T-cell (primary cell): ENCODE data around the gene TMEM151B. TPM values are rescaled to one million over a fixed set of nuclear protein-coding genes. Genes with fewer than 3 reads are reported as not detected.

Experiments used
- ATAC-seq, 4 experiments: fragments of 200-7000 bp in 3 of 4; fragments of 150-1000 bp in 1 of 4; cut with Tn5 transposase; replicated peaks in 1 of 4; 1 replicate in 3 of 4; 2 replicates in 1 of 4; pipeline ENCODE4 v1.10.0; 2021; ENCODE audit warnings: moderate library complexity in 3 of 4, mild to moderate bottlenecking in 2 of 4, moderate number of reproducible peaks in 1 of 4
- CTCF ChIA-PET, 2 donors: fragments of 300-600 bp; sonication (Branson Sonifier 250); formaldehyde crosslinking; loops; one replicate each; lab custom pipeline; 2022; ENCODE audit warnings: antibody characterized with exemption in 2 of 2; lab: Charles Lee
- POLR2A ChIA-PET, 2 donors: fragments of 300-600 bp; sonication (Branson Sonifier 250); formaldehyde crosslinking; loops; one replicate each; lab custom pipeline; 2022; ENCODE audit warnings: antibody characterized with exemption in 2 of 2; lab: Charles Lee
- DNase-seq, 35 experiments: peaks; one replicate each; pipeline versions ENCODE4 v3.0.0 to v3.0.0-alpha.2; 2013 to 2023
- H3K27ac ChIP-seq: one replicate; pipeline ENCODE4 v1.5.1; 2013; ENCODE audit warnings: low read length
- H3K27me3 ChIP-seq, 2 experiments: replicated peaks in 1 of 2; 1 replicate in 1 of 2; 2 replicates in 1 of 2; pipeline versions ENCODE4 v1.6.1 to v1.7.0; 2013; ENCODE audit warnings: low read length in 1 of 2, mixed read lengths in 1 of 2; ENCODE audit not compliant: control insufficient read depth in 2 of 2, insufficient read depth in 2 of 2; ENCODE audit errors: extremely low read depth in 1 of 2
- H3K36me3 ChIP-seq, 2 donors: 1 replicate in 1 of 2; 2 replicates in 1 of 2; pipeline versions ENCODE4 v1.6.1 to v1.7.0; 2013; ENCODE audit warnings: low read length in 1 of 2; ENCODE audit not compliant: control insufficient read depth in 2 of 2, insufficient read depth in 1 of 2; ENCODE audit errors: extremely low read depth in 1 of 2
- H3K4me1 ChIP-seq, 2 experiments: 1 replicate in 1 of 2; 2 replicates in 1 of 2; pipeline versions ENCODE4 v1.6.1 to v1.7.0; 2013; ENCODE audit warnings: low read length in 2 of 2, mixed read lengths in 1 of 2; ENCODE audit not compliant: insufficient read depth in 2 of 2, control insufficient read depth in 1 of 2; ENCODE audit errors: extremely low read depth in 1 of 2
- H3K4me3 ChIP-seq, 2 donors: 1 replicate in 1 of 2; 2 replicates in 1 of 2; pipeline versions ENCODE4 v1.5.1 to v1.7.0; 2013; ENCODE audit warnings: mild to moderate bottlenecking in 2 of 2, low read length in 1 of 2, moderate library complexity in 1 of 2; ENCODE audit not compliant: control insufficient read depth in 1 of 2; ENCODE audit errors: extremely low read depth in 1 of 2
- H3K9me3 ChIP-seq: 2 replicates; pipeline ENCODE4 v1.7.0; 2013
- H3K27ac Mint-ChIP-seq, 2 donors: one replicate each; pipeline ENCODE4 v1.8.0; 2020 to 2021; ENCODE audit warnings: mild to moderate bottlenecking in 2 of 2, mixed read lengths in 2 of 2
- H3K27me3 Mint-ChIP-seq, 2 donors: one replicate each; pipeline ENCODE4 v1.8.0; 2021 to 2022; ENCODE audit warnings: mixed read lengths in 2 of 2
- H3K36me3 Mint-ChIP-seq: one replicate; pipeline ENCODE4 v1.8.0; 2021; ENCODE audit warnings: mixed read lengths
- H3K4me1 Mint-ChIP-seq, 3 donors: one replicate each; pipeline ENCODE4 v1.8.0; 2020 to 2022; ENCODE audit warnings: mixed read lengths in 3 of 3, mild to moderate bottlenecking in 1 of 3
- H3K4me3 Mint-ChIP-seq, 3 donors: one replicate each; pipeline ENCODE4 v1.8.0; 2020 to 2022; ENCODE audit warnings: mild to moderate bottlenecking in 3 of 3, mixed read lengths in 3 of 3, moderate library complexity in 3 of 3
- H3K9me3 Mint-ChIP-seq, 3 donors: one replicate each; pipeline ENCODE4 v1.8.0; 2020 to 2022; ENCODE audit warnings: mixed read lengths in 3 of 3
- WGBS: methylation state at CpG from one replicate; pipeline ENCODE4 v1.1.5; 2013; ENCODE audit warnings: missing lambda C conversion rate; ENCODE audit not compliant: insufficient coverage; 5-methylcytosine and 5-hydroxymethylcytosine counted together
- total RNA-seq, 35 experiments: library from RNA in 6 of 35; stranded (reverse) in 6 of 35; fragments of 120-200 nt in 1 of 35; gene quantifications; one replicate each; pipeline versions ENCODE4 v1.2.1 to v1.2.4 and lab custom pipeline; 2013 to 2026

TMEM151B gene
- total RNA-seq, 5 donors from 2014 or later (not counting 1 experiment from before 2014, with no cell fraction given), result 0.13 to 0.18 (median 0.14) TPM; not detected in 2

- no peaks in the 10 kb centered on the region for H3K4me1 ChIP-seq
- peaks cover 0 to 8% of the 10 kb centered on the region in 2 experiments for H3K27me3 ChIP-seq
- ChIA-PET CTCF (no interaction called here), POLR2A (no interaction called here)
- DNase-seq, result no peak
- no peak overlapping the region for H3K27ac ChIP-seq
- no peaks in the 10 kb centered on the region for H3K36me3 Mint-ChIP-seq
- H3K9me3 Mint-ChIP-seq, result peaks cover 0 to 4% (median 4%) of the 10 kb centered on the region in 3 donors
- ATAC-seq, result no peak
- H3K36me3 ChIP-seq, result no peaks in the 10 kb centered on the region
- no peaks in the 10 kb centered on the region for H3K9me3 ChIP-seq
- H3K4me3 Mint-ChIP-seq, result no peak overlapping the region
- WGBS, result no CpG with 5 or more reads among the region's 2 CpGs
- peaks cover 4 to 7% of the 10 kb centered on the region in 2 donors for H3K27me3 Mint-ChIP-seq
- H3K27ac Mint-ChIP-seq, result no peak overlapping the region
- no peaks in the 10 kb centered on the region for H3K4me1 Mint-ChIP-seq
- no peak overlapping the region for H3K4me3 ChIP-seq
Observed at GRCh38 chr6:44353336-44353735, 83.1 kb downstream of the TMEM151B start.

GRCh38 chr6:44355640-44356039 lies 85.4 kb downstream of the TMEM151B start:
- ChIA-PET CTCF (no interaction called here), POLR2A (no interaction called here)
- H3K9me3 Mint-ChIP-seq, result peaks cover 0 to 4% (median 4%) of the 10 kb centered on the region in 3 donors
- H3K27me3 Mint-ChIP-seq, result peaks cover 4 to 8% of the 10 kb centered on the region in 2 donors
- H3K36me3 Mint-ChIP-seq, result no peaks in the 10 kb centered on the region
- Histone ChIP-seq H3K4me3 (no peak overlapping the region), H3K9me3 (no peaks in the 10 kb centered on the region), H3K27ac (no peak overlapping the region), H3K36me3 (no peaks in the 10 kb centered on the region), H3K27me3 (peaks cover 0 to 3% of the 10 kb centered on the region in 2 experiments), H3K4me1 (no peaks in the 10 kb centered on the region)
- no peak for DNase-seq
- no peak overlapping the region for H3K4me3 Mint-ChIP-seq
- no peak for ATAC-seq
- H3K4me1 Mint-ChIP-seq, result no peaks in the 10 kb centered on the region
- no peak overlapping the region for H3K27ac Mint-ChIP-seq
- WGBS, result 81% methylated on average over 2 of the region's 4 CpGs

GRCh38 chr6:44356487-44356886 lies 86.2 kb downstream of the TMEM151B start:
- Histone ChIP-seq H3K27ac (no peak overlapping the region), H3K9me3 (no peaks in the 10 kb centered on the region), H3K36me3 (no peaks in the 10 kb centered on the region), H3K4me1 (no peaks in the 10 kb centered on the region), H3K27me3 (peaks cover 0 to 3% of the 10 kb centered on the region in 2 experiments), H3K4me3 (no peak overlapping the region)
- ChIA-PET CTCF (no interaction called here), POLR2A (interaction anchor here in 1 of 2 donors (0.6 kb wide), 1 partner anchor 44 kb away, joined by 4 read pairs; no protein-coding TSS in a partner anchor)
- no CpG with 5 or more reads among the region's 1 CpG for WGBS
- DNase-seq (no peak), ATAC-seq (no peak)
- Mint-ChIP-seq H3K9me3 (peaks cover 0 to 4% (median 4%) of the 10 kb centered on the region in 3 donors), H3K4me3 (no peak overlapping the region), H3K27me3 (peaks cover 8 to 12% of the 10 kb centered on the region in 2 donors), H3K27ac (no peak overlapping the region), H3K4me1 (no peaks in the 10 kb centered on the region), H3K36me3 (no peaks in the 10 kb centered on the region)

Other genes starting within 250 kb of the TMEM151B start
- 10 to 100 TPM; 12.0 to 24.2 (median 22.3) TPM for gene MRPL14, start 143.0 kb upstream of the TMEM151B start, total RNA-seq
- gene TMEM63B, start 142.9 kb upstream of the TMEM151B start, total RNA-seq, result 10 to 100 TPM; 16.6 to 21.1 (median 19.3) TPM
- under 1 TPM in 1 of 5 donors, not detected in 4; 0.79 TPM for gene CAPN11, start 111.6 kb upstream of the TMEM151B start, total RNA-seq
- gene MYMX, start 53.5 kb upstream of the TMEM151B start, total RNA-seq, result not detected
- 1 to 10 TPM; 1.3 to 8.0 (median 3.4) TPM for gene SLC29A1, start 46.9 kb upstream of the TMEM151B start, total RNA-seq
- 100 to 1,000 TPM; 394 to 454 (median 404) TPM for gene HSP90AB1, start 23.3 kb upstream of the TMEM151B start, total RNA-seq
- gene SLC35B2, start 12.9 kb upstream of the TMEM151B start, total RNA-seq, result 10 to 100 TPM; 14.6 to 21.8 (median 20.3) TPM
- gene NFKBIE, start 4.9 kb upstream of the TMEM151B start, total RNA-seq, result 10 to 100 TPM in 4 of 5 donors, 1 to 10 TPM in 1; 9.9 to 35.0 (median 13.6) TPM
- gene AARS2, start 42.9 kb downstream of the TMEM151B start, total RNA-seq, result 10 to 100 TPM; 16.7 to 28.5 (median 25.8) TPM
- not detected for gene SPATS1, start 72.2 kb downstream of the TMEM151B start, total RNA-seq
- 10 to 100 TPM; 16.9 to 18.8 (median 17.9) TPM for gene CDC5L, start 117.3 kb downstream of the TMEM151B start, total RNA-seq